Activated gamma-delta T cell treated with anti-CD3 and anti-CD28 coated beads, Interleukin-2, amount 50 U/mL, for 16 hours (primary cell): ENCODE measurements around the gene ZNF80.
"Not testable (repeated sequence)": the region's sequence is repeated elsewhere in the genome, so short reads cannot be mapped to it uniquely, and the experiment has no call there.

ENCODE experiments used
- DNase-seq: peaks from one replicate; pipeline ENCODE4 v3.0.0-alpha.2; 2020; ENCODE audit warnings: low read depth

Gene ZNF80

GRCh38 chr3:114237478-114237877 is at the start of gene ZNF80:
ZNF80 (minus strand) TSS chr3:114237578; CDS start chr3:114237074, 504 bp downstream.
- not testable (repeated sequence) for DNase-seq

DNA sequence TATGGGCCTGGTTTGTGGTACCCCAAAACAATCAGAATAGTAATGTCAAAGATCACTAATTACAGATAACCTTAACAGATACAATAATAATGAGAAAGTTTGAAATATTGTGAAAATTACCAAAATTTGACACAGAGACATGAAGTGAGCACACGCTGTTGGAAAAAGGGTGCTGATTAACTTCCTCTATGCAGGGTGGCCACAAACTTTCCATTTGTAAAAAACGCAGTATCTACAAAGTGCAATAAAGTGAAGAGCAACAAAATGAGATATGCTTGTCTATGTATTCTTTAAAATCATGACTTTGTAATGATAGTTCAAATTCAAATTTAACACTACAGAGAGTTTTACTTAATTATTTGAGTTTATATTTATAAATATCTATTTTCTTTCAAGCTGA is 48.9 kb upstream of the ZNF80 start:
- DNase-seq, result no peak

DNA sequence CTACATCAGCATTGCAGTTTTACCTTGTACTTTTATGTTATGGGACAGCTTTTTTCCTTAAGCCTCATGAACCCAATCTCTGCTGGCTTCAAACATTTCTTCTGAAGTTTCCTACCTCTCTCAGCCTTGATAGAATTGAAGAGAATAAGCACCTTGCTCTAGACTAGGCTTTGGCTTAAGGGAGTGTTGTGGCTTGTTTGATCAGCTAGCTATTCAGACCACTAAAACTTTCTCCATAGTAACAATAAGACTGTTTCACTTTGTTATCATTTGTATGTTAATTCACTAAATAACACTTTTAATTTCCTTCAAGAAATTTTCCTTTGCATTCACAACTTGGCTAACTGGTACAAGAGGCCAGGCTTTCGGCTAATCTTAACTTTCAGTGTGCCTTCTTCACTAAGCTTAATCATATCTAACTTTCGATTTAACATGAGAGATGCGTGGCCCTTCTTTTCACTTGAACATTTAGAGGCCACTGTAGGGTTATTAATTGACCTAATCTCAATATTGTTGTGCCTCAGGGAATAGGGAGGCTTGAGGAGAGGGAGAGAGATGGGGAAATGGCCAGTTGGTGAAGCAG is 48.4 kb upstream of the ZNF80 start:
- DNase-seq, result no peak

DNA sequence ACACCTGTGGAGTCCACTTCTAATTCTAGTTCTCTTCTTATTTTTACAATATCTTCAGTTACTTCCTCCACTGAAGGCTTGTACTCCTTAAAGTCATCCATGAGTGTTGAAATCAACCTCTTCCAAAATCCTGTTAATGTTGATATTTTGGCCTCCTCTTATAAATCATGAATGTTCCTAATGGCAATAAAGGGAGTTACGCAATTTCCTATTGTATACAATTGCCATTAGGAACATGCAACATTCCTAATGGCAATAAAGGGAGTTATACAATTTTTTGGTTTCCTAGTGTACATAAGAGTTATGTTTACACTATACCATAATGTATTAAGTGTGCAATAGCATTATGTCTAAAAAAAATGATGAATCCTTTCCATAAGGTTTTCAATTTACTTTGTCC is 47.3 kb upstream of the ZNF80 start:
- no peak for DNase-seq

GRCh38 chr3:114276856-114277255 is 39.5 kb upstream of the ZNF80 start:
- not testable (repeated sequence) for DNase-seq

DNA sequence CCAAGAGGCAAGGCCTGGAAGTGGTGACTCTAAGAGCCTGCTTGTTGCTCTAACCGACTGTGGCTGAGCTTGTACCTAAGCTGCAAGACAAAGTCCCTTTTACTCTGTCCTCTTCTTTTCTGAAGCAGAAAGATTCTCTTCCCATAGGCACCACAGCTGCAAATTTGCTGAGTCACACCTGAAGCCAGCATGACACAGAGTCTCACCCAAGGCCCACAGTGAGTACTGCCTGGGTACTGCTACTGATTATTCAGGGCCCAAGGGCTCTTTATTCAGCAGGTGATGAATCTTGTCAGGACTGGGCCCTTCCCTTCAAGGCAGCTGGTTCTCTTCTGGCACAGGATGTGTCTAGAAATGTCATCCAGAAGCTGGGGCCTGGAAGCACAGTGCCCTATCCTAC is 37.6 kb upstream of the ZNF80 start:
- DNase-seq, result no peak

- DNase-seq, result no peak
These were observed 34.9 kb upstream of the ZNF80 start for GRCh38 chr3:114272271-114272670.

DNA sequence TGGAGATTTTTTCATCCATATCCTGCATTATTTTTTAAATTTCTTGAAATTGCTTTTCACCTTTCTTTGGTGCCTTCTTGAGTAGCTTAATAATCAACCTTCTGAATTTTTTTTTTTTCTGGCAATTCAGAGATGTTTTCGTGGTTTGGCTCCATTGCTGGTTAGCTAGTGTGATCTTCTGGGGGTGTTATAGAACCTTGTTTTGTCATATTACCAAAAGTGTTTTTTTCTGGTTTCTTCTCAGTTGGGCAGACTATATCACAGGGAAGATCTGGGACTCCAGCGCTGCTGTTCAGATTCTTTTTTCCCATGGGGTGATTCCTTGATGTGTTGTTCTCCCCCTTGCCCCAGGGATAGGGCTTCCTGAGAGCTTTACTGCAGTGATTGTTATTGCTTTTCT is 32.6 kb upstream of the ZNF80 start:
- DNase-seq, result no peak

- DNase-seq, result no peak
These were observed 22.8 kb upstream of the ZNF80 start for GRCh38 chr3:114260152-114260551.

DNA sequence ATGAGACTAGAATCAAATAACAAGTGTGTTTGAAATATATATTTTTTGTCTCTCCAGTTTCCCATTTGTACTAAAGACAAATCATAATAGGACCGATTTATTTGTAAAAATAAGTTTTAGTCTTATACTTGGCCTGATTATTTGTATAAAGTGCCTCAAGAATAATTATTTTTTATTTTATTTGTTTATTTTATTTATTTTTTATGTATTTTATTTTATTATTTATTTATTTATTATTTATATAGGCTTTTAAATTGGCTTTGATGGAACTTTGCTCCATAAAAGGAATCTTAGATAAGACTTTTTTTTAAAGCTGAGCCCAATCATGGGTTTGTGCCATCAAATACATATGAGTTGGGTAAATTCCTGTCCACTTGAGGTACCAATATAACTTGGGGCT is 22.2 kb upstream of the ZNF80 start:
- DNase-seq, result no peak

- no peak for DNase-seq
These were observed 16.1 kb upstream of the ZNF80 start for GRCh38 chr3:114253505-114253904.

DNA sequence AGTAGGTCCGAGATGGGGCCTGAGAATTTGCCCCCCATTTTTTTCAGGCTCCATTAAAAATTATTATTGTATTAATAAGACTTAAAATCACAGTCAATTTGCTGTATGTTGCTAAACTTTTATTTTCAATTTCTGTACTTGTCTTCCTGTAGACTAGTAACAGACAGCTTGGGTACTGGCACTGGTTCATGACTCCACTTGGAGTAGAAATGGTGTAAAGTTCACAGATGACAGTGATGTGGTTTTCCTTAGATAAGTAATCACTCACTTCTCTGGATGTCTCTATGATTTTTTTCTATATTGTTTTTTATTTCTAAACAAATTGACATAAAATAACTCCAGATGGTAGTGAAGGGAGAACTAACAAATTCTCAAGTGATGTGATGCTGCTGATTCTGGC is 15.6 kb upstream of the ZNF80 start:
- no peak for DNase-seq

DNA sequence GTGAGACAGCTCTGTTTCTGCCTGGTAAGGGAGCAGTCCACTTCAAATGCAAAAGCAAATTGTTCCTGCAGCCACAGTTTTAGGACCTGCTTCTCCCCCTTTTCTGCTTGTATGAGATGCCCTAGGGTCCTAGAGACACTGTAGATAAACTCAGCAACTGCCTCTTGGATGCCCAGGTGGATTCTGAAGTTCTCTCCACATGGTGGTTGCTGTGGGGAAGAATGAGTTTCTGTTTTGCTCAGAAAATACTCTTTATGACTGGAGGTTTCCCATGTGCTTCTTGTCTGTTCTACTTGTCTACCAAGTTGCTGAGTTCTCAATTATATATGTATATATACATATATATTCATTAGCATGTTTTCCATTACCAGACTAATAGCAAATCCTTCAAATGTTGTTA is 5.6 kb upstream of the ZNF80 start:
- DNase-seq, result no peak

GRCh38 chr3:114241262-114241661 is 3.9 kb upstream of the ZNF80 start:
- DNase-seq, result no peak

- not testable (repeated sequence) for DNase-seq
These were observed 888 bp upstream of the ZNF80 start for GRCh38 chr3:114238146-114238785.

DNA sequence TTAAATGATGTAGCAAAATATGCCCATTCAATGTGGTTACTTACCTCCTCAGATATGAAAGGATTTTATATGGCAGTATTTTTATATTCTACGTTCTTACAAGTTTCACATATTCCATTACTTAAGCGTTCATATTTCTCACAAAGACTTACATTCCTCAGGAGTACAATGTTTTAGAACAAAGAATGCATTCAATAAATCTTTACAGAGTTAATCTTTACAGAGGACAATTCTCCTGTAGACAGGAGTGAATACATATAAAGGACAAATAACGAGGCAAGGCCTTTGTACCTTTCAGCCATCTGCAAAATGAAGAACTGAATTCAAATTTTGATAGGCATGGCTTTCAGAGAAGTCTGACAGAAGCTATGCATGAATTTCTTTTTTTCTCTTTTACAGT is 1.9 kb downstream of the ZNF80 start:
- no peak for DNase-seq

DNA sequence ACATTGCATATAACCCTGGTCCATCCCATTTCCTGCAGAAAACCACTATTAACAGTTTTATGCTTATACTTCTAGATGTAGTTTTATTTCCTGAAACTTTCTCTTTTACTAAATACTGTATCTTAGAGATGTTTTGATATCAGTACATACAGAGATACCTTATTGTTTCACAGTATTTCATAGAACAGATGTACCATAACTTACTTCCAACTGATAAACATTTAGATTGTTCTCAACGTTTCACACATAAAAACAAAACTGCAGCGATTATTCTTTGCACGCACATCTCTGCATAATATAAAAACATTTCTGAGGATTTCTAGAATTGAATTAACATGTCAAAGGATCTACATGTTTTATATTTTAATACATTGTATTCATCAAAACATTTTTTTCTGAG is 2.6 kb downstream of the ZNF80 start:
- DNase-seq, result no peak

DNA sequence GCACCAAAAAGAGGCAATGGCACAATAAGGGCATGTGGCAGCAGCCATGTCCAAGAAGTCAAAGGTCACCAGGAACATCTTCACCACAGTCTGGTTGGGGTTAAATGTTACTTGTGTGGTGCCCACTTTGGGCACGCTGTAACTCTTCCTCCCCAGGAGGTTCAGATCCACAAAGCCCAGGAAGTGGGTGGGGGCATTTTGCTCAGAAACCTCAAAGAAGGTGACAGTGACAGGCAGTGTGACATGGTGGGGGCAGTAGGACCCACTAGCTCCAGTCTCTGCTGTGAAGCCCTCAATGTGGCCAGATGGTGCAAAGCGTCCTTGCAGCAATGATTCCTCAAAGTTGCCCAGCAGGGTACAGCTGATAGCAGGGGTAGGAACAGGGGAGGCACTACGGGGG is 5.8 kb downstream of the ZNF80 start:
- peak; percentile 51 for DNase-seq

DNA sequence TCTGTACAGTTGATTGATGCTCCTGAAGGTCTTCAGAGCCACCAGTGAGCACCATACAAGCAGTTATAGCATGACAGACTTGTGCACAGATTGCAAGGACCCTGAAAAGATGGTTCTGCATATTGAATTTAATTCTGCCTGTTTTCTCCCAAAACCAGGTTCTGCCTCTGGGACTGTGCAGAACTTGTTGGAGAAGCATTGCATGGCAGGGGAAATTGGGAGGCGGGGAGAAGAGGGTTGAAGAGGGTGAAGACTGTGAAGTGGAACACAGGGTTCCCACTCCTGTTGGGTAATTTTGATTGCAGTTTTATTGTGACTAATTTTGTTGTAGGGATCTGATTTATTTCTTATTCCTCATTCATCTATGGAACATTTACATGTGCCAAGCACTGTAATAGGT is 10.3 kb downstream of the ZNF80 start:
- no peak for DNase-seq

DNA sequence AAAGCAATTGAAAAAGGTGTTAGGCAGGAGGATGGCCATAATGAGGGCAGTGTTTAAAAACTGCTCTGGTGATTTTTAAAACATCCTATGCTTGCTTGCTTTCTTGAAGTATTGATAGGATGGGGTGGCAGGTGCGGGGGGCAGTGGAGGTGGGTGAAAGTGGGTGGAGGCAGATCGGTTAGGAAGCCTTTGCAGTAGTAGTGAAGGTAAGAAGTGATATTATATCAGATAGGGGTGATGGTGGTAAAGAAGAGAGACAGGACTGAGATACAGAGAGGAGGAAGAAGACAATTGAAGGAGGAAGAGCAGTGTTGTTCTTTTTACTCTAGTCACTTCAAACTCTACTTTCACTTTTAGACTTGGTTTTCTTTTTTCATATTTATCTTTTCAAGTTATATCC is 11.1 kb downstream of the ZNF80 start:
- no peak for DNase-seq

DNA sequence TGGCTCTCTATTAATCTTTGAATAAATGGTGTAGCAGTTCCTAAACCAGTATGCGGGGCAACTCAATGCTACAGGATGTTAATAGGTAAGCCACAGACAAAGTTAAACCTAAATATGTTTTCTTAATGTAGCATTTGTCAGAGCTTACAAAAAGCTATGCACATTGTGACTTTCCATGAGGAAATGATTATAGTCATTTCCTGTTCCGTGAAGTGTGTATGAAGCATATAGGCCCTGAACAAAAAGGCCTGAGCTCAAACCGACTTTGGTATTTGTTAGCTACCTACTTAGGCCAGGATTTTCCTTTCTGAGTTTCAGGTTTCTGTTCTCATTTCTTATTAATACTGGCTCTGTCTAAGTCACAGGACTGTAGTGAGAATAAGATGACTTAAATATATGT is 14.2 kb downstream of the ZNF80 start:
- no peak for DNase-seq

DNA sequence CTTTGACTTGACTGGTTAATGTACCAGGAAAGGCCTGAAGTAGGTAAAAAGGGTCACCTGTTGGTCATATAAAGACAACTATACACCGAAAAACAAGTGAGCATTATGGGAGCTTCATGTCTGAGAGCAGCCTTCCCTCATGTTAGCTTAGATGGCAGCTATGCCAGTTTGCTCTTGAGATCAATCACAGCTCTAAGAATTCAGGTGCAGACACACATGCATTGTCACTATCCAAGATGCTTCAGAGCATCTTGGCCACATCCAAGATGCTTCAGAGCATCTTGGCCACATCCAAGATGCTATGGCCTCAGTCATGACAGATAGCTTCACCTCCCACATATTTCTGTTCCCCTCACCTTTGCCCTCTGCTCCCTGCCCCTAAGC is 15.5 kb downstream of the ZNF80 start:
- DNase-seq, result no peak

- DNase-seq, result no peak
These were observed 16.1 kb downstream of the ZNF80 start for GRCh38 chr3:114221165-114221880.

GRCh38 chr3:114219741-114220140 is 17.6 kb downstream of the ZNF80 start:
- no peak for DNase-seq
